OCI-LY3 (cell line): ENCODE results near the gene CFAP46.

Source experiments
- H2AFZ ChIP-seq: fragments of 200-600, 300-600 bp; shearing (Covaris generic); 2 replicates; pipeline ENCODE4 v1.6.0; 2014; ENCODE audit warnings: antibody characterized with exemption, low read depth, low read length
- H3K27ac ChIP-seq: fragments of 200-600, 300-600 bp; sonication (generic); 2 replicates; pipeline ENCODE4 v1.5.1; 2014; ENCODE audit warnings: mild to moderate bottlenecking, low read length, moderate library complexity, mixed read lengths
- H3K27me3 ChIP-seq: fragments of 200-600, 300-600 bp; sonication (generic); 2 replicates; pipeline ENCODE4 v1.6.1; 2014; ENCODE audit warnings: low read depth, low read length, mixed read lengths
- H3K36me3 ChIP-seq: fragments of 200-600, 300-600 bp; sonication (generic); replicated peaks from 2 replicates; pipeline ENCODE3; 2014; ENCODE audit warnings: low read depth, low read length, mixed read lengths
- H3K4me1 ChIP-seq: fragments of 300-600, 200-600 bp; sonication (generic); 2 replicates; pipeline ENCODE4 v1.6.1; 2014; ENCODE audit warnings: low read length, mixed read lengths
- H3K4me2 ChIP-seq: fragments of 200-600, 300-600 bp; sonication (generic); 2 replicates; pipeline ENCODE4 v1.6.1; 2014; ENCODE audit warnings: low read length, mixed read lengths
- H3K4me3 ChIP-seq: fragments of 300-600, 200-600 bp; sonication (generic); 2 replicates; pipeline ENCODE4 v1.5.1; 2014; ENCODE audit warnings: antibody characterized with exemption, mild to moderate bottlenecking, low read length, moderate library complexity
- H3K79me2 ChIP-seq: fragments of 300-600, 200-600 bp; shearing (Covaris generic); 2 replicates; pipeline ENCODE4 v1.6.1; 2014; ENCODE audit warnings: mild to moderate bottlenecking, low read length, mixed read lengths
- H3K9ac ChIP-seq: fragments of 300-600, 200-600 bp; shearing (Covaris generic); 2 replicates; pipeline ENCODE4 v1.6.0; 2014; ENCODE audit warnings: mild to moderate bottlenecking, low read length, moderate library complexity
- H3K9me3 ChIP-seq: fragments of 200-600, 300-600 bp; shearing (Covaris generic); 2 replicates; pipeline ENCODE4 v1.6.1; 2014; ENCODE audit warnings: low read length, mixed read lengths; ENCODE audit not compliant: insufficient read depth
- H4K20me1 ChIP-seq: fragments of 200-600, 300-600 bp; sonication (generic); 2 replicates; pipeline ENCODE4 v1.6.1; 2016; ENCODE audit warnings: low read length, mixed read lengths; ENCODE audit not compliant: insufficient read depth
- EZH2phosphoT487 ChIP-seq: fragments of 200-600 bp; shearing (Covaris generic); IDR thresholded peaks from 2 replicates; pipeline ENCODE4 v1.6.1; 2018; ENCODE audit warnings: antibody characterized with exemption, mixed run types, low read depth
- TF ChIP-seq, protein P1 (sequence below): fragments of 200-600, 300-600 bp; sonication (generic); IDR thresholded peaks from 2 replicates; pipeline ENCODE4 v1.5.1; 2014; ENCODE audit warnings: antibody characterized with exemption, low read length, low read depth

The CFAP46 gene

DNA sequence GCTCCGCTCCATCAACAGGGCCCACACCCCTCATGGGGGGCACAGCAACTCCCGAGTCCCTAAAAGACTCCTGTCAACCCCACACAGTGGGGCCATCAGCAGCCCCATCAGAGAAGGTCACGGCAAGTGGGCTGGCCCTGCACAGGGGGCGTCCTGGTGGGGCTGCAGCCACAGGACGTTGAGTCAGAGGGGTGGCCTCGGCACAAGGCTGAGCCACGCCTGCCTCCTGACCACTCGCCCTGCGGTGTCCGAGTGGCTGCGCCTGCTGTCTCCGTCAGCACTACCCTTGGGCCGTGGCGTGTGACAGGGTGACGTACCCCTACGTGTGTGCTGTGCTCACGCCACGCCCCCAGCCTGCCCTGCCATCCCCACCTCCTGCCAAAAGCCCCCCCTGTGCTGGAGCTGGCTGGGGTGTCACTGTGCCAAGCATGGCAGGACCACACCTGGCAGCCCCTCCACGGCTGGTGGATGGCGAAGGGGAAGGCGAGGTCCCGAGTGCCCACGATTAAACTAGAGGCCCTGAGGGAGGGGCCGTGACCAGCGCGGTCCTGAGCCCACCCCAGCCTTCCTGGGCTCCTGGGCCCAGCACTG, 130.4 kb downstream of the CFAP46 start:
- no peak overlapping the region for H2AFZ ChIP-seq

DNA sequence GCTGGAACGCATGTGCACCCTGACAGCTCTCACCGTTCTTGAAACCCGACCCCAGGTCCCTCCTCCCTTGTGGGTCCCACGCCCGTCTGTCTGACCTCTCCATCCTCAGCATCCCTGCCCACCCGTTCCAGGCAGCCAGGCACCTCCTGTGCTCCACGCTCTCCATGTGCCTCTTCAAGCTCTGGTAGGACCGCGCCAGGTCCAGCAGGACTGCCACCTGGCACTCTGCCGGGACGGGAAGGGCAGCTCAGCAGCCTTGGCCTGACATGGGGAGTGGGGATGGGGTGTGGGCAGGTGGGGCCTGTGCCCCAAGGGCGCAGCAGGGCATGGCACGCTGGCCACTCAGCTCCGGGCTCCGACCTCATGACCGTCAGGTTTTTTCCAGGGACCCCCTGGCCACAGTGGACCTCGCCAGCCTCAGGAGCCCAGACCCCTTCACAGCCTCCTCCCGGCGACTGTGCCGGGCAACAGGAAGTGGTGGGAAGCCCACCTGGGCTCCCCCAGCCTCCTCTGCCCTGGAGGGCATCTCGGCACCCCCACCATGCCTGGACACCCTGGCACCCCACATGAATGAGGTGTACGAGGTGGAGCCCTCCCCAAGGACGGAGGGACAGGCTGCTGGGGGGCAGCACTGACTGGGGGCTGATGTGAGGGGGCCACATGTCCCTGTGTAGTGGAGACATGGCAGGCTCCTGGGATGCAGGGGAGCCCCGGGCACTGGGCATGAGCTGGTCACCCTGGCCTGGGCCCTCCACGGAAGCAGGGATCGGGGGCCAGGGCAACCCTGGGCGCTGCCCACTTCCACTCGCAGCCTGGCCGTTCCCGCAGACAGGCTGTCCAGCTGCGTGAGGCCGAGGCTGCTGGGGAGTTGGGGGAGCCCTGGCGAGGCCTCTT, 131.3 kb downstream of the CFAP46 start:
- Histone ChIP-seq H2AFZ (no peak overlapping the region), H3K27ac (no peak overlapping the region), H4K20me1 (no peaks in the 10 kb centered on the region), H3K79me2 (no peaks in the 10 kb centered on the region), H3K4me2 (no peak overlapping the region), H3K9me3 (no peaks in the 10 kb centered on the region), H3K9ac (no peak overlapping the region), H3K27me3 (no peaks in the 10 kb centered on the region), H3K36me3 (no peaks in the 10 kb centered on the region), H3K4me1 (no peaks in the 10 kb centered on the region), H3K4me3 (no peak overlapping the region)
- TF ChIP-seq, protein P1, sequence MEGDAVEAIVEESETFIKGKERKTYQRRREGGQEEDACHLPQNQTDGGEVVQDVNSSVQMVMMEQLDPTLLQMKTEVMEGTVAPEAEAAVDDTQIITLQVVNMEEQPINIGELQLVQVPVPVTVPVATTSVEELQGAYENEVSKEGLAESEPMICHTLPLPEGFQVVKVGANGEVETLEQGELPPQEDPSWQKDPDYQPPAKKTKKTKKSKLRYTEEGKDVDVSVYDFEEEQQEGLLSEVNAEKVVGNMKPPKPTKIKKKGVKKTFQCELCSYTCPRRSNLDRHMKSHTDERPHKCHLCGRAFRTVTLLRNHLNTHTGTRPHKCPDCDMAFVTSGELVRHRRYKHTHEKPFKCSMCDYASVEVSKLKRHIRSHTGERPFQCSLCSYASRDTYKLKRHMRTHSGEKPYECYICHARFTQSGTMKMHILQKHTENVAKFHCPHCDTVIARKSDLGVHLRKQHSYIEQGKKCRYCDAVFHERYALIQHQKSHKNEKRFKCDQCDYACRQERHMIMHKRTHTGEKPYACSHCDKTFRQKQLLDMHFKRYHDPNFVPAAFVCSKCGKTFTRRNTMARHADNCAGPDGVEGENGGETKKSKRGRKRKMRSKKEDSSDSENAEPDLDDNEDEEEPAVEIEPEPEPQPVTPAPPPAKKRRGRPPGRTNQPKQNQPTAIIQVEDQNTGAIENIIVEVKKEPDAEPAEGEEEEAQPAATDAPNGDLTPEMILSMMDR = no peak

More for the DNA sequence above, 130.4 kb downstream of the CFAP46 start:
- H3K4me3 ChIP-seq = no peak overlapping the region
- H4K20me1 ChIP-seq = no peaks in the 10 kb centered on the region
- H3K9ac ChIP-seq = no peak overlapping the region
- no peaks in the 10 kb centered on the region for H3K4me1 ChIP-seq
- H3K79me2 ChIP-seq = no peaks in the 10 kb centered on the region
- H3K36me3 ChIP-seq = no peaks in the 10 kb centered on the region
- H3K9me3 ChIP-seq = no peaks in the 10 kb centered on the region
- TF ChIP-seq, protein P1 = no peak
- no peak for TF ChIP-seq EZH2phosphoT487
- H3K27ac ChIP-seq = no peak overlapping the region
- H3K4me2 ChIP-seq = no peak overlapping the region
- H3K27me3 ChIP-seq = no peaks in the 10 kb centered on the region

DNA sequence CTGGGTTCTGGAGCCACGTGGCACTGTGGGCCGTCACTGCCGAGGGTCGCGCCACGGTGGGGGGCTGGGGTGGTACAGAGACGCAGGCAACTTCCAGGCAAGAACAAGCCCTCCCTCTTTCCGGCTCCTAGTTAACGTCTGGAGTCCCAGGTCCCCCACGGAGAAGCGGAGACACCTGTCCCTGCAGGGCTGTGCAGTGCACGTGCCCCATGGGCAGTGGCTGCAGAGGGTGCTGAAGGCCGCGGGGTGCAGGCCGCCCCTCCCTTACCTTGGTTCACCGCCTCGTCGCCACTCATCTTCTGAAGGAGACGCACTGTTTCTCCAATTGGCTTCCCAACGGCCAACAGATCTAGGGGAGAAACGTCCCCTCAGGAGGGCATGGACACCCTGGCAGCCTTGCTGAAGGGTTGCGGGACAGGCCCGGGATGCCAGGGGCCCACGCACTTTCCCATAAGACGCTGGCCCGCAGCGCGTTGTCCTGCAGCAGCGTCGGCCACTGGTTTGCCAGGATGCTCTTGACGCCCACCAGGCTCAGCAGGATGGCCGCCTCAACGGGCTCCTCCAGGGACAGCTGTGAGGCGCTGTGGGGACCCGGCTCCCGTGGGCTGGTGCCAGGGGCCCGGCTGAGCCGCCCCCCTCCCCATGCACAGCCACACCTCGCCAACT, 132.1 kb downstream of the CFAP46 start:
- no peaks in the 10 kb centered on the region for H3K27me3 ChIP-seq
- TF ChIP-seq, protein P1 = no peak
- TF ChIP-seq EZH2phosphoT487 = no peak
- H4K20me1 ChIP-seq = no peaks in the 10 kb centered on the region

More for the DNA sequence above, 132.1 kb downstream of the CFAP46 start:
- Histone ChIP-seq H2AFZ (no peak overlapping the region), H3K27ac (no peak overlapping the region), H3K4me1 (no peaks in the 10 kb centered on the region), H3K79me2 (no peaks in the 10 kb centered on the region), H3K9me3 (no peaks in the 10 kb centered on the region), H3K4me2 (no peak overlapping the region), H3K4me3 (no peak overlapping the region), H3K9ac (no peak overlapping the region), H3K36me3 (no peaks in the 10 kb centered on the region)
